Activated CD8-positive, alpha-beta memory T cell treated with anti-CD3 and anti-CD28 coated beads, Interleukin-2, amount 50 U/mL, for 4 hours (primary cell): ENCODE results near the gene RIN1.
"Not testable (repeated sequence)": the region's sequence is repeated elsewhere in the genome, so short reads cannot be mapped to it uniquely, and the experiment has no call there.

Experiments
- DNase-seq: peaks from one replicate; pipeline ENCODE4 v3.0.0-alpha.2; 2020

The RIN1 gene

DNA sequence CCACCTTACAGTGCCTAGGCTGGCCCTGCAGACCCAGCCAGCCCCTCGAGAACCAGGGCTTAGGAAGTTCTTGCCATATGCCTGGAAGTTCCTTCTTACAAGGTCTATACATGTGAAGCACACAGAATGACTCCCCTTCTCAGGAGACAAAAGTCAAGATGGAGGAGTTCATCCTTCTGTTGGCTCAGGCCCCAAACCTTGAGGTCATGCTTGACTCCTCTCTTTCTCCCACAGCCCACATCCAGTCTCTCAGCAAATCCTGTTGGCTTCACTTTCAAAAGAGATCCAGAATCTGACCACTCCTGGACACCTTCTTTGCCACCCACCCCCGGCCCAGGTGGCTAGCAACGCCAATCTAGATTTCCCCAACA, 17.6 kb downstream of the RIN1 start:
- DNase-seq, result no peak

DNA sequence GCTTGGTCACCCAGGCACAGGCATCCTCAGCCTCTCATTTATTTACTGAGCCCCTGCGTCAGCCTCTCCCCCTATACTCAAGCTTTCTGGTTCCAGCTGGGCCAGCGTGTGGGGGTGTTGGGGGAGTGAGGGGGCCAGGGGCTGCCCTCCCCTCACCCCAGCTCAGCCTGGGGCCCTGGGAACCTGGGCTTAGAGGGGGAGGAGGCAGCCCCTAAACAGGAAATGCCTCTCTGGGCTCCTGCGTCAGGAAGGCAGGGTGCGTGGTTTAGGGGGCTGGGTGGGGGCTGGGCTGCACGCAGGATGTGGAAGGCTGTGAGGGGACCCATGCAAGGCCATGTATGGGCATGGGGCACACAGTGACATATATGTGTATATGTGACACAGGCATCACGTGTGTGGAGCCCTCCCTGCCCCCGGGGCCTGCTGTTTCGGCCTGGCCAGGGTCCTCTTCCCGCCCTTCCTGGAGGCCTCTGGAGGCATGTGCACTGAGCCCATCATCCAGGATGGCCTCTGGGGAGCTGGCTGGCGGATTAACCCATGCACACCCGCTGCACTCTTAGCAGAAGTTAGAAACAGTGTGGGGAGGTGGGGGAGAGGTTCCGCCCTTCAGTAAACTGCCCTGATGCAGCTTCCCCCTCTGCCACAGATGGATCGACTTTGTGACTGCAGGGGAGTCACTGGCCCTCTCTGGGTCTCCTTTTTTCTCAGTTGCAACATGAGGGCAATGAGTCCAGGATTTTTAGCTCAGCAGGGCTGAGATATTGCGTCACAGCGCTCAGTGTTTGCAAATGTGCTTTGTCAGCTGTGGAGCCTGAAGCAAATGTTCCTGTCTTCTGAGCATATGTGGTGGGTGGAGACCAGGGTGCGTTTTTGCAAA, 18.3 kb downstream of the RIN1 start:
- DNase-seq, result peak; percentile 50

DNA sequence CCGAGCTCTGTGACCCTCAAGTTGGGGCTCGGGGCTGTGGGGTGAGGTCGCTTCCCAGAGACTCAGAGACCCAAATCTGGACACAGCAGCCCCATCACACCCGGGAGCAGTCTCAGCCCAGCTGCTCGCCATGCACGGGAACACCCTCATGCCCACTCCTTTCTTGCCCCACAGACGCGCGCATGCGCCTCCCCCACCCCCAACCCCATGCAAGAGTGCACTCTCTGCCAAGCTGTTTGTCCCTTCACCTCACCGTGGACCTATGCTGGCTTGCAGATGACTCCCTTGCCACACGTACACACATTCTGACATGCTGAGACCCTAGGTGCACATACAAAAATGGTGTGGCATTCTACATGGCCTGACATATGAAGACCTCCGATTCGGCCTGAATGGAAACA, 18.9 kb downstream of the RIN1 start:
- peak; percentile 45 for DNase-seq

DNA sequence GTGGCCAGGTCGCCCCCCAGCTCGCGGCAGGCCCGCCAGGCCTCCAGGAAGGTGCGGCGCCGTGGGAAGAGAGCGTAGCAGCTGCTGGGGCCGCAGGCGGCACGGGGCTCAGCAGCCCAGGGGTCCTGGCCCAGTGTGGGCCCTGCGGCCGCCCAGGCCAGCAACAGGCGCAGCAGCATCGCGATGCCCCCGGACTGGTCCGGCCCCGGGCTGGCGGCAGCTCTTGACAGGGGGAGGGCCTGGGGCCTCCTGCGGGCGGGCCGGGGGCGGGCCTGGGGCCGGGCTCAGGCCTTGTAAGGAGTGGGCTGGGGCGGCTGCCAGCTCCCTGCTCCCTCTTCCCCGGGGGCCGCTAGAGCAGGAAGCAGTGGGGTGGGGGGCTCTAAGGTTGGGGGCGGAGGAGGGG, 19.4 kb downstream of the RIN1 start, which contains the start of gene CD248:
TSS of gene CD248 (minus strand) at position 196 of the 403 bp plus-strand sequence. CDS start at position 179, 17 bp downstream.
- DNase-seq, result no peak

DNA sequence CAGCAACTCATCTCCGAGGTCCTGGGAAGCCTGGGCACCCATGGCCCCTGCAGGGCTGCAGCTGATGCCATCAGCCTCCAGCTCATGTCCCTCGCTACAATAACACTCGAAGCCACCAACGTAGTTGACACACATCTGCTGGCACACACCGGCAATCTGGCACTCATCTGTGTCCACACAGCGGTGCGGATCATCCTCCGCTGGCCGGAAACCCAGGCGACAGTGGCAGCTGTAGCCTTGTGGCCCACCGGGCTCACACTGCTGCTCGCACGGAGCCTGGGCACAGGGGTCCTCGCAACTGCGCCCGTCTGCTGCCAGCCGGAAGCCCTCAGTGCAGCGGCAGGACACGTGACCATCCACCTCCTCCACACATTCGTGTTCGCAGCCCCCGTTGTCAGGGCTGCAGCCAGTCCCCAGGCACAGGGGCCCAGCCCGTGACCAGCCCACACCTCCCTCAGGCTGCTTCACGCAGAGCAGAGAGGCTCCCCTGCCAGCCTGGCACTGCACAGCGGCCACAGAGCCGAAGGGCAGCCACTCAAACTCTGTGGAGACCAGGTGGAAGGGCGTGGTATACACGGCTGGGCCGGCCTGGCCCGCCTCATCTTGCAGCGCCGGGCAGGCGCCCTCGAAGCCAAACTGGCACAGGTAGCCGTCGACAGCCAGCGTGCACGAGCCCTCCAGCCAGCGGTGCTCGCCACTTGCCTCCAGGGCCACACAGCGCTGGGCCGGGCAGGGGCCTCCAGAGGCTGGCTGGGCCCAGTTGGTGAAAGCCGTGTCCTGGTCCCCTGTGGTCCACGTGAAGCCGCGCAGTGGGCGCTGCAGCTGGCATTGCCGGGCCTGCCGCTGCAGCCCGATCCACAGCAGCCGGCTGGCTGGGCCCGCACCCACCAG, 20.1 kb downstream of the RIN1 start:
- no peak for DNase-seq

DNA sequence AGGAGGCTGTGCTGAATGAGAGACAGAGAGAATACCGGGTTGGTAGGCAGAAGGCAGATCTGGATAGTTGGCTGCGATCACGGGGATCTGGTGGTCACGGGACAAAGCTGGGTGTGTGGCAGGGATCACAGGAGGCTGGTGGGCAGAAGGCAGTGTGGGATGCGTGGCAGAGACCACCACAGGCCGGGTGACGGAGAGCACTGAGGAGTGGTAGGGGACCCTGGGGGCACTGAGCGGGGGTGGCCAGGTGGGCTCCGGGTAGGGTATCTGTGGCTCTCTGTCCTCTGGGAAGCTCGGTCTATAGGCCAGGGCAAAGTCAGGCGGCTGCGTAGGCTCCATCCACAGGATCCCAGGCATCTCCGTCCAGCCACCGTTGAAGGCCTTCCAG, 20.7 kb downstream of the RIN1 start:
- no peak for DNase-seq

DNA sequence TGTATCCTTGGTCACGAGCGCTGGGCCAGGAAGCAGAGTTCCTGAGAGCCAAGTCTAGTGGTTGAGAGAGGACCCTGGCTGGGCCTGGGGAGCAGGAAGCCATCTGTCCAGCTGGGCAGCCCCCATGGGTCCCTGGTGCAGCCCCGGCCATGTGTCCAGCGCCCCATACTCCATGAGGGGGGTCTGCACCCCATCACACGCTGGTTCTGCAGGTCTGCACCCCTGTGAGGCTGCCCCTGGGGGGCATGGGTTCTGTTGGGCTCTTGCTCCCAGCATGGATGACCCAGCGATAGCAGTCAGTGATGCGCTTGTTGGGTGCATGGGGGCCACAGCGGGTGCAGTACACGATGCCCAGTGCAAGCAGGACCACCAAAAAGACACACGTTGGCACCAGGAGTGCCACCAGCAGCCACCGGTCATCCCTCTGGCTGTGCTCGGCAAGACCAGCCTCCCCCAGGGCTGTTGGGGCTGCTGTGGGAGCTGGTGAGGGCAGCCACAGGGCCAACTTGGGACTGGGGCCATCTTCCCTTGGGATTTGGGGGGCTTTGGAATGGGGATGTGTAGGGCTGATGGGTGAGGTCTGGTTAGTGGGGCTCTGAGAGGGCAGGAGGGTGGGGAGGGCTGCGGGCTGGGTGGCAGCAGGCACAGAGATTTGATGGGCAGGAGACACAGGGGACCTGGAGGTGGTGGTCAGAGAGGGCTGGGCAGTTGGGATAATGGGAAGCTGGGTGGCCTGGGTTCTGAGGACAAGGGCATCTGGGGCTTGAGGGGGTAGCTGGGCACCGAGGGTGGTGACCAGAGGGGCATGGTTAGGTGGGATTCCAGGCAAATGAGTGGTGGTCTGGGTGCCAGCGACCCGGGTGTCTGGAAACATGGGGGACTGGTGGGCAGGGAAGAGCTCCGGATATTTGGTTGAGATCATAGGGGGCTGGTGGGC, 21.4 kb downstream of the RIN1 start:
- DNase-seq, result no peak

DNA sequence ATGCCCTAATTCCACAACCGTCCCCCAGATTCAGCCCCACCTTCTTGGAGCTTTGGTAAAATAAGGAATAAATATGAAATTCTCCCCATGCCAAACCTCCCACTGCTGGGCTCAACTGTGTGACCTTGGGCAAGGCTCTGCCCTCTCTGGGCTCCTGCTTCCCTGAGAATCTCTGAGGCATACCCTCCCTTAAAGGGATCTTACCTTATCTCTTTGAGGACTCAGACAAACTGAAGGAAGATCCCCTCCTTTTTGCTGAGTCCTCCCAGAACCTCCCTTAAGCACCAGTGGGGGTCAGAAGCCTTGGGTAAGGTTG, 22.1 kb downstream of the RIN1 start:
- DNase-seq, result no peak

DNA sequence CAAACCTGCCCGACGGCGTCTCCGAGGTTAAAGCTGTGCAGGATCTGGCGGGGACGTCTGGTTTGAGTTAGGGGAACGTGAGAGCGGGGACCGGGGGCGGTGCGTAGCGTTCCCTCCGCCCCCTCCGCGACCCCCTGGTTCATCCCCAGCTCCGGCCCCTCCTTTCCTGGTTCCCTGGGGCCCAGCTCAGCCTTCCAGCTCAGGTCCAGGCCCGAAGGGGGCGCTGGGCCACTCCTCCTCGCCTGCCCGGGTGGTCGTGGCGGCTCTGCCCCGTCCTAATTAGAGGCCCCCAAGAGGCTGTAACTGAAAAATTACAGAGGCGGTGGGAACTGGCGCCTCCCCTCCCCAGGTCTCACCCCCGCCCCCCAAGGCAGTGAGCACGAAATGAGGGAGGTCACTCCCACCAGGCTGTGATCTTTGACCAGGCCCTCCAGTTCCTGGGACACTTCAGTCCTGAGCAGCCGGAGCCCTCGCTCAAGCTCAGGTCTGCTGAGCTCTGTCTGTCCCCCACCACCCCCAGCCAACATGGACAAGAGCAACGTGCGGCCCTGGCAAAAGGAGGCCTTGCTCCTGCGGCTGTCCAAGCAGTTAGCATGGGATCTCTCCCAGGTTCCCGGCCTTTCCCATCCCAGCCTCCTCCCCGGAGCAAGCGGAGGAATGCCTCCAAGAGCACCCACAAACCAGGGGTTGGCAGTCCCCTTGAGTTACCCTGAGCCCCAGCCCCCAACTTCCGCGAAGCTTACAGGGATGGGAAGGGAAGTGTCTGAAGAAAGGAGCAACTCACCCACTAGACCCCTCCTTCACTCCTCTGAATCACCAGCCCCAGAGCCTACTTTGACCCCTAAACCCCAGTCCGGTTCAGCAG, 22.7 kb downstream of the RIN1 start:
- DNase-seq, result no peak

DNA sequence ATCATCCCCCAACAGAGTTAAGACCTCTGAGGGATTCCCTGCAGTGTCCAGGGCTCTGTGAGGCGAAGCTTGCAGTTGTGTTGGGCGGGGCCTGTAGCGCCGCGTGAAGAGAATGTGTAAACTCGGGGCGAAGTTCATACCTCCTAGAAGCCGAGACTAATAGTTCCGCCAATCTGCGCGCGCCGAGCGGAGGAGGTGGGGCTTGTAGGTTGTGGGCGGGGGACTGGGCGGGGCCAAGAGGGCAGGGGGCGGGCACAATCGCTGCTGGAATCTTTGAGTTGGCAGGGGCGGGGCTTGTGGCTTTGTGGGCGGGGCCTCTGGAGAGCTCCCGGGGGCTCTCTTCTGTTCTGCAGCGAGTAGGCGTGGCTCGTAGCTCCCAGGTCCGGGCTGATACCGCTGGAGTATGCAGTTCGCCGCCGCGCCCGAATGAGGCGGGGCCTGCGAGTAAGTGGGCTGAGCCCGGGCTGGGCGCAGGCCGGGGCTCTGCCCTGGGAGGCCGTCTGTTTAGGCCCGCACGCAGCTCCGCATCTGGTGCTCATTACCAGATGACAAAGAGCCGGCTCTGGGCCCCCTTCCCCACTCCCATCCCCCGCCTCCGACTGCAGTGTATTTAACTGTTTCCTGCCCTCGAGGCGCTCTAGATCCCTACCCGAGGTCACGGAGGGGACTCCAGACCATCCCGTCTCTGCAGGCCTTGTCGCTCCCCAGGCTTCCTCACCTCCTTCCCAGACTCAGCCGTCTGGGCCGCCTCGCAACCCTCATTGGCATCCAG, 23.5 kb downstream of the RIN1 start:
- peak; percentile 97 for DNase-seq

DNA sequence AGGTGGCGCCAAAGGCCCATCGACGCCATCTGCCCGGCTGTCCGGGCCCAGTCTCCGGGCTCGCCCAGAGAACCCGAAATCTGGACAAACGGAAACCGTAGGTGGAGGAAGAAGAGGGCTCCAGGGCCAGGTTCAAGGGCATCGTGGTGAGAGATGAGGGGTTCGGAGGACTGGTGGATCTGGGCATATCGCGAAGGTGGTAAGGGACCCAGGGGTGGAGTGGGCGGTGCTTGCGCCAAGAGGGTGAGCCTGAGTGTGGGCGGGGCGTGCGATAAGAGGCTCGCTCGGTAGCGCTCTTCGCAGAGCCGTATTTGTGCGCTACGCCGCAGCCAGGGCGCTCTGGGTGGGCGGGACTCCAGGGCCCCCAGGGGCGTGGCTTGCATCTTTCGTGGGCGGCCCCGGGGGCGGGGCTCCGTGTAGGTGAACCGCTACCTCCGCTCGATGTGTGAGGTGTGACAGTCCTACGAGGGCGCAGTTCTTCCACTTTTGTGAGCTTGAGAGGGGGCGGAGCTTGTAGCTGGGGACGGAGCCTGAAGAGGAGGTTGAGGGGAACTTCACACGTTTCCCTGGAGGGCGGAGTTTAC, 24.2 kb downstream of the RIN1 start:
- peak; percentile 99 for DNase-seq

DNA sequence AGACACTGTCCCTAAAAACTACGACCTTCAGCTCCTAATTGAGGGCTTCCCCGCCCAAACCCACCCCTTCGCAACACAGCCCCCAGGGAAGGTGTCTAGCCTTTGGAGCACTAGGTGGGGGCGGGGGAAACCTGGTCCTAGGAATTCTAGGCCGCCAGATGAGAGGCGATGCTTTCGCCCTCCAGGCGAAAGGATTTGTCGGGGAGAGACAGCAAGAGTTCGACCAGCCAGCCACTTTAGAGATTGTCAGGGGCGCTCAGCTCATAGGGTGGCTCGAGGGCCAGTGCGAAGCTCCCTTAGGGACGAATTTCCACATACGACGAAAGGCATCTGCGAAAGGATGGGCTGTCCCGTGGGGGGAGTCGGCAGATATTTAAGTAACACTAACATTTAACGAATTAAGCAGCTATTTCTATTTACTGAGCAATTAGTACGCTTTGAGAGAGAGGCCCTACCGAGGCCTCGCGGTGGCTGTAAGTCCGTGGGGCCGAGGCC, 24.7 kb downstream of the RIN1 start:
- DNase-seq, result no peak

DNA sequence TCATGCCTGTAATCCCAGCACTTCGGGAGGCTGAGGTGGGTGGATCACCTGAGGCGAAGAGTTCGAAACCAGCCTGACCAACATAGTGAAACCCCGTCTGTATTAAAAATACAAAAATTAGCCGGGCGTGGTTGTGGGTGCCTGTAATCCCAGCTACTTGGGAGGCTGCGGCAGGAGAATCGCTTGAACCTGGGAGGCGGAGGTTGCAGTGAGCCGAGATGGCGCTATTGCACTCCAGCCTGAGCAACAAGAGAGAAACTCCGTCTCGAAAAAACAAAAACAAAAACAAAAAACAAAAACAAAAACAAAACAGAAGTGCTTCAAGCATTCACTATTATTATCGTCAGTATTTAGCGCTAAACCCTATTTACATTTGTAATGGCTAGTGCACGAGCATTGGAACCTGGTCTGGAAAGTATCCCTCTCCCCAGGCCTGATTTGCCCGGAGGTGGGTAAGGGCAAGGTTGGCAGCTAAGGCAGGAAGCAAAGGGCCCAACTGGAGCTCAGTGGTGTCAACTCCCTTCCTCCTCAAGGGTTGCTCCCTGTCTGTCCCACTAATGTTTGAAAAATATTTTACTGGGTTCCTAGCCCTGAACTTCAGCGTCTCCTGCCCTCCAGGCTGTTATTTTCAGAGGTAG, 25.3 kb downstream of the RIN1 start:
- DNase-seq, result not testable (repeated sequence)

DNA sequence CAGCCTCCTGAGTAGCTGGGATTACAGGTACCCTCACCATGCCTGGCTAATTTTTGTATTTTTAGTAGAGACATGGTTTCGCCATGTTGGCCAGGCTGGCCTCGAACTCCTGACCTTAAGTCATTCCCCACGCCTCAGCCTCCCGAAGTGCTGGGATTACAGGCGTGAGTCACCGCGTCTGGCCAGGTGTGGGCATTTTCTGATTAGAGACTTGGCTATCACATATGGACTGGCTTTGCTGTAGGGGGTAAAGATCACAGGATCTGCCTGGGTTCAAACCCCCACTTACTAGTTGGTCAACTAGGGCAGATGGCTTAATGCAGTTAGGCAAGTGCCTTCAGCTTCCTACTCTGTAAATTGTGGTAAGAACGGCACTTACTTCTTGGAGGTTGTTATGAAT, 25.9 kb downstream of the RIN1 start:
- no peak for DNase-seq

DNA sequence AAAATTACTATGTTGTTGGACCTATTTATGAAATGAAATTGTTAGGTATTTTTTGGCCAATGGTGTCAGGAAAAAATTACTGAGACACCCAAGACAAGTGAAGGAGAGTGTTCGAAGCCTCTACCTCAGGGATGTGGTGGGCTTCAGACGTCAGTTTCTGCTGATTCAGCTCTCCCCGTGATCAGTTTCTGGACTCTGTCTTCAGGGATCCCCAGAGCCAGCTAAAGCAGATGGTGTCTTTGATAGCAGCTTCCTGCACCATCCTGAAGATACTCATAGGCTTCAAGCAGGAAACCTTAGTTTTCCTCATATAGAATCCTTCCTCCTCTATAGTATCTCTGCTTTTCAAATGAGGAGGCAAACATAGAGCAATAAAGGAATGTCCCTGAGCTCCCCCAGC, 26.8 kb downstream of the RIN1 start:
- DNase-seq, result no peak

DNA sequence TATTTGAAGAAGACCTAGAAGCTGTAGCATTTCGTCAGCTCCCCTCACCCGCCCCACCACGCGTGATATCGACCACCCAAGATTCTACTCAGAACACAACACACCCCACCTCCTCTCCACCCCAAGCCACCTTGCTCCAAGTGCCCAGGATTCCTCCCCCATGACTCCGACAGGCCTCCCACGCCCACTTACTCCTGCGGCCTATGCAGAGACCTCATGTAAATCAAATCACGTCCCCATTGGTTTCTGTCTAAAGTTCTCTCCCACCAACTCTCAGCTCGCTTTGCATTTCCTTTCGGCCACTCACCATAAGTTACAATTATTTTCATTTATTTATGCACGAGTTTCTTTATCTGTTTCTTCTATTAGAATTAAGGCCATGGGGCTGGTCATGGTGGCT, 33.6 kb downstream of the RIN1 start:
- DNase-seq, result no peak

DNA sequence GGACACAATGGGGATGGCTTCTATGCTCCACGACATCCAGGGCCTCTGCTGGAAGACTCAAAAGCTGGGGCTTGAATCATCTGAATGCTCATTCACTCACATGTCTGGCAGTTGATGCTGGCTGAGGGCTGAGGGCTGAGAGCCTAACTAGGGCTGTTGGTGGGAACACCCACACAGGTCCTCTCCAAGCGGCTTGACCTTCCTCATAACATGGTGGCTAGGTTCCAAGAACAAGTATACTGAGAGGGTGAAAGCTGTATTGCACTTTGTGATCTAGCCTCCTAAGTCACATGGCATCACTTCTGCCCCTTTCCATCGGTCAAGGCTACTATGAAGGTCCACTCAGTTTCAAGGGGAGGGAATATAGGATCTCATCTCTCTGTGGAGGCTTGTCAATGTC, 37.0 kb downstream of the RIN1 start:
- DNase-seq, result no peak

DNA sequence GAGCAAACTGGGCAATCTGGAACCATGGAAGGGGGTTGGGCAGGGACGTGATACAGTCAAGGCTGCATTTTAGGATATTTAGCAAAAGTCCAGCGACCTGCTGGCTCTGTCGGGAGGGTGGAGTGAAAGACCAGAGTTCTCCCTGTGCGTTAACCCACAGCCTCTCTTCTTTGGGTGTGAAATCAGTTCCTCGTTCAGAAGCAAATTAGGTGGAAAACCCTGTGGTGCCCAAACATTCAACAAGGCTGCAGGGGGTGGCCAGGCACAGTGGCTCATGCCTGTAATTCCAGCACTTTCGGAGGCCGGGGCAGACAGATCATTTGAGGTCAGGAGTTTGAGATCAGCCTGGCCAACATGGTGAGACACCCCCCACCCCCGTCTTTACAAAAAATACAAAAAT, 38.6 kb downstream of the RIN1 start:
- no peak for DNase-seq

DNA sequence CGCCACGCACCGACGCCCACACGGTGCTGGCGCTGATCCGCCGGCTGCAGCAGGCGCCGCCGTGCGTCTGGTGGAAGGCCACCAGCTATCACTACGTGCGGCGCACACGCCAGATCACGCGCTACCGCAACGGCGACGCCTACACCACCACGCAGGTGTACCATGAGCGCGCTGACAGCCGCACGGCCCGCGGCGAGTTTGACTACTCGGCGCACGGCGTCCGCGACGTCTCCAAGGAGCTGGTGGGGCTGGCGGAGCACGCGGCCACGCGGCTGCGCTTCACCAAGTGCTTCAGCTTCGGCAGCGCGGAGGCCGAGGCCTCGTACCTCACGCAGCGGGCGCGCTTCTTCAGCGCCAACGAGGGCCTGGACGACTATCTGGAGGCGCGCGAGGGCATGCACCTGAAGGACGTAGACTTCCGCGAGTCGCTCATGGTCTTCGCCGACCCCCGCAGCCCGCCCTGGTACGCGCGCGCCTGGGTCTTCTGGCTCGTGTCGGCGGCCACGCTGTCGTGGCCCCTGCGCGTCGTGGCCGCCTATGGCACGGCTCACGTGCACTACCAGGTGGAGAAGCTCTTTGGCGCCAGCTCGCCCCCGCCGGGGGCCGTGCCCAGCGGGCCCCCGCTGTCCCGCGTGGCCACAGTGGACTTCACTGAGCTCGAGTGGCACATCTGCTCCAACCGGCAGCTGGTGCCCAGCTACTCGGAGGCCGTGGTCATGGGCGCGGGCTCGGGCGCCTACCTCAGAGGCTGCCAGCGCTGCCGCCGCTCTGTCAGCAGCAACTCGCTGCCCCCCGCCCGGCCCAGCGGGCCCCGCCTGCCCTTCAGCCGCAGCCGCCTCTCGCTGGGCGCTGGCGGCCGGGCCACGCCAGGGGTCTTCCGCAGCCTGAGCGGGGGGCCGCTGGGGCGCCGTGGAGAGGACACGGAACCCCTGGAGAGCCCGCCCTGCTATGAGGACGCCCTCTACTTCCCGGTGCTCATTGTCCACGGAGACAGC, 41.3 kb downstream of the RIN1 start:
- no peak for DNase-seq
